Measurements from ENCODE around the gene KIF26A.
"Not testable (repeated sequence)": the region's sequence is repeated elsewhere in the genome, so short reads cannot be mapped to it uniquely, and the experiment has no call there.

Gene KIF26A

GRCh38 chr14:104144911-104145825 lies 6.8 kb downstream of the KIF26A start:
- peak in 2 of 5 donors; percentile 1 to 10 for DNase-seq

- peak in 1 of 5 donors; percentile 8 for DNase-seq
Observed at GRCh38 chr14:104145826-104146601, 7.6 kb downstream of the KIF26A start.

- peak in 1 of 5 donors; percentile 9 for DNase-seq
Observed at GRCh38 chr14:104146651-104147345, 8.4 kb downstream of the KIF26A start.

- DNase-seq = no peak
Observed at GRCh38 chr14:104147346-104148125, 9.1 kb downstream of the KIF26A start.

GRCh38 chr14:104148433-104149277 lies 10.3 kb downstream of the KIF26A start:
- DNase-seq = no peak

GRCh38 chr14:104149278-104149595 lies 10.8 kb downstream of the KIF26A start:
- no peak for DNase-seq

GRCh38 chr14:104149617-104150135 lies 11.3 kb downstream of the KIF26A start:
- no peak for DNase-seq

- DNase-seq = no peak
Observed at GRCh38 chr14:104150136-104151025, 12.0 kb downstream of the KIF26A start.

GRCh38 chr14:104151026-104151381 lies 12.6 kb downstream of the KIF26A start:
- DNase-seq = no peak

- no peak for DNase-seq
Observed at GRCh38 chr14:104151566-104152245, 13.3 kb downstream of the KIF26A start.

GRCh38 chr14:104152246-104152575 lies 13.8 kb downstream of the KIF26A start:
- no peak for DNase-seq

- no peak for DNase-seq
Observed at GRCh38 chr14:104152686-104153393, 14.5 kb downstream of the KIF26A start.

- not testable (repeated sequence) for DNase-seq
Observed at GRCh38 chr14:104153394-104153755, 15.0 kb downstream of the KIF26A start.

- DNase-seq = no peak
Observed at GRCh38 chr14:104154246-104154645, 15.9 kb downstream of the KIF26A start.

GRCh38 chr14:104155513-104155912 lies 17.1 kb downstream of the KIF26A start:
- DNase-seq = no peak

- no peak for DNase-seq
Observed at GRCh38 chr14:104156142-104156541, 17.8 kb downstream of the KIF26A start.

- DNase-seq = no peak
Observed at GRCh38 chr14:104157016-104157928, 18.9 kb downstream of the KIF26A start.
